Testis (tissue), 3 donors: Measurements from ENCODE around the gene OCSTAMP. TPM values are rescaled to one million over a fixed set of nuclear protein-coding genes. Genes with fewer than 3 reads are reported as not detected.

Experiments
- DNase-seq: peaks from one replicate; pipeline ENCODE4 v3.0.0-alpha.2; 2019
- H3K27ac ChIP-seq, 2 donors: fragments of 200-600 bp; sonication (generic); one replicate each; pipeline ENCODE4 v1.5.1; 2019
- H3K27me3 ChIP-seq: fragments of 200-600 bp; sonication (generic); one replicate; pipeline ENCODE4 v1.5.1; 2019
- H3K36me3 ChIP-seq: fragments of 200-600 bp; sonication (generic); one replicate; pipeline ENCODE4 v1.5.1; 2017; ENCODE audit warnings: low read depth; ENCODE audit errors: missing control alignments
- H3K4me1 ChIP-seq: fragments of 200-600 bp; sonication (generic); one replicate; pipeline ENCODE4 v1.5.1; 2019
- H3K4me3 ChIP-seq, 2 donors: fragments of 200-600 bp; sonication (generic); one replicate each; pipeline ENCODE4 v1.5.1; 2017 to 2019
- H3K9me3 ChIP-seq: fragments of 200-600 bp; sonication (generic); one replicate; pipeline ENCODE4 v1.5.1; 2017
- CTCF ChIP-seq, 3 experiments: fragments of 450-650 bp in 2 of 3; fragments of 200-600 bp in 1 of 3; sonication (generic) in 1 of 3; IDR thresholded peaks; one replicate each; pipeline ENCODE4 v1.5.1; 2016 to 2019; ENCODE audit warnings: antibody characterized with exemption in 3 of 3, mild to moderate bottlenecking in 2 of 3, moderate library complexity in 1 of 3
- POLR2A ChIP-seq: fragments of 450-650 bp; IDR thresholded peaks from one replicate; pipeline ENCODE4 v1.6.1; 2017; ENCODE audit warnings: antibody characterized with exemption, mild to moderate bottlenecking, moderate library complexity
- WGBS, 2 donors: methylation state at CpG; one replicate each; pipeline ENCODE4 v1.1.5; 2018; 5-methylcytosine and 5-hydroxymethylcytosine counted together
- intact Hi-C: fragments of 100-400 bp; cut with DNase I; formaldehyde crosslinking; loops from one replicate; pipeline ENCODE4 v1.15.1; 2023; ENCODE audit warnings: low total_unique reads
- polyA plus RNA-seq: library from polyadenylated mRNA; stranded (reverse); fragments of 350-450 nt; fragmentation: Illumina TruSeq; extraction: RNeasy Lipid Tissue Mini Kit (QIAGEN cat#74804); gene quantifications from one replicate; pipeline ENCODE4 v1.2.3, GENCODE V29; 2014; ENCODE audit warnings: low read depth, low replicate concordance; ENCODE audit not compliant: insufficient read depth
- total RNA-seq, 2 donors: library from RNA; depleted of rRNA; stranded (reverse); fragments of >200 nt; gene quantifications; one replicate each; pipeline ENCODE4 v1.2.3, GENCODE V29; 2016

Gene OCSTAMP
- total and polyA plus RNA-seq, 3 donors from 2014 or later = 0.25 to 0.56 TPM; not detected in 1

- Histone ChIP-seq H3K4me1 (peaks cover 6% of the 10 kb centered on the region), H3K9me3 (no peaks in the 10 kb centered on the region), H3K27me3 (no peaks in the 10 kb centered on the region), H3K36me3 (no peaks in the 10 kb centered on the region), H3K4me3 (peak overlapping the region; percentile 19 to 42), H3K27ac (peak overlapping the region; percentile 61 to 79)
- intact Hi-C loops = no loop called here
- WGBS, 2 donors = 13 to 28% methylated on average over 5 of the region's 5 CpGs
- TF ChIP-seq POLR2A (no peak), CTCF (IDR thresholded peaks at IDR 0.05) (no peak)
- DNase-seq = no peak
These were observed 11.5 kb upstream of the OCSTAMP start for GRCh38 chr20:46562009-46562372.

- intact Hi-C loops = no loop called here
These were observed 9.4 kb upstream of the OCSTAMP start for GRCh38 chr20:46559685-46560440.

GRCh38 chr20:46559001-46559400 is 8.5 kb upstream of the OCSTAMP start:
- no peak overlapping the region for H3K4me3 ChIP-seq
- H3K27ac ChIP-seq = no peak overlapping the region
- H3K36me3 ChIP-seq = no peaks in the 10 kb centered on the region
- no peak for DNase-seq
- 65 to 88% methylated on average over 3 of the region's 3 CpGs for WGBS, 2 donors
- no peaks in the 10 kb centered on the region for H3K27me3 ChIP-seq
- H3K4me1 ChIP-seq = peaks cover 6% of the 10 kb centered on the region
- H3K9me3 ChIP-seq = no peaks in the 10 kb centered on the region
- no peak for TF ChIP-seq POLR2A
- intact Hi-C loops = no loop called here

More at GRCh38 chr20:46559685-46560440, 9.4 kb upstream of the OCSTAMP start:
- no peaks in the 10 kb centered on the region for H3K27me3 ChIP-seq
- H3K27ac ChIP-seq = no peak overlapping the region
- TF ChIP-seq CTCF (IDR thresholded peaks at IDR 0.05) (no peak), POLR2A (no peak)
- H3K36me3 ChIP-seq = no peaks in the 10 kb centered on the region
- 80 to 88% methylated on average over 7 of the region's 7 CpGs for WGBS, 2 donors
- peak; percentile 37 for DNase-seq
- H3K4me1 ChIP-seq = peaks cover 6% of the 10 kb centered on the region
- H3K4me3 ChIP-seq = no peak overlapping the region
- H3K9me3 ChIP-seq = no peaks in the 10 kb centered on the region

GRCh38 chr20:46558511-46558959 is 8.1 kb upstream of the OCSTAMP start:
- intact Hi-C loops = no loop called here
- 68 to 79% methylated on average over 5 of the region's 5 CpGs for WGBS, 2 donors
- no peak overlapping the region for H3K4me3 ChIP-seq
- DNase-seq = peak; percentile 37
- H3K9me3 ChIP-seq = no peaks in the 10 kb centered on the region
- H3K27me3 ChIP-seq = no peaks in the 10 kb centered on the region
- H3K27ac ChIP-seq = no peak overlapping the region
- no peak for TF ChIP-seq CTCF (IDR thresholded peaks at IDR 0.05)
- no peak for TF ChIP-seq POLR2A
- H3K36me3 ChIP-seq = no peaks in the 10 kb centered on the region
- H3K4me1 ChIP-seq = peaks cover 6% of the 10 kb centered on the region

- peaks cover 6% of the 10 kb centered on the region for H3K4me1 ChIP-seq
- DNase-seq = no peak
- H3K4me3 ChIP-seq = no peak overlapping the region
- no peak for TF ChIP-seq CTCF (IDR thresholded peaks at IDR 0.05)
- TF ChIP-seq POLR2A = no peak
- intact Hi-C loops = no loop called here
- H3K9me3 ChIP-seq = no peaks in the 10 kb centered on the region
- H3K36me3 ChIP-seq = no peaks in the 10 kb centered on the region
- 73 to 74% methylated on average over 8 of the region's 8 CpGs for WGBS, 2 donors
- H3K27me3 ChIP-seq = no peaks in the 10 kb centered on the region
- H3K27ac ChIP-seq = no peak overlapping the region
These were observed 6.9 kb upstream of the OCSTAMP start for GRCh38 chr20:46557231-46557956.
